Measurements from ENCODE around the gene SLC44A4. TPM values are rescaled to one million over a fixed set of nuclear protein-coding genes. Genes with fewer than 3 reads are reported as not detected.
"Not testable (repeated sequence)": the region's sequence is repeated elsewhere in the genome, so short reads cannot be mapped to it uniquely, and the experiment has no call there.

The SLC44A4 gene
- total and polyA plus RNA-seq, 8 donors, result 9.6 to 78.8 (median 21.1) TPM

GRCh38 chr6:31844507-31844906, 34.3 kb downstream of the SLC44A4 start:
- Histone ChIP-seq H3K27ac (no peak overlapping the region), H3K9me3 (no peaks in the 10 kb centered on the region), H3K27me3 (no peaks in the 10 kb centered on the region), H3K36me3 (peaks cover 0 to 29% of the 10 kb centered on the region in 2 donors), H3K4me1 (peaks cover 0 to 6% of the 10 kb centered on the region in 2 donors), H3K4me3 (no peak overlapping the region)
- intact Hi-C loops (cut with DNase I), result no loop called here
- no peak for TF ChIP-seq CTCF (IDR thresholded peaks at IDR 0.05)
- DNase-seq (no peak), ATAC-seq (peak; percentile 59)

- Histone ChIP-seq H3K4me1 (peaks cover 19 to 30% of the 10 kb centered on the region in 2 donors), H3K27me3 (no peaks in the 10 kb centered on the region), H3K36me3 (peaks cover 0 to 53% of the 10 kb centered on the region in 2 donors), H3K27ac (no peak overlapping the region), H3K4me3 (no peak overlapping the region), H3K9me3 (no peaks in the 10 kb centered on the region)
- DNase-seq (no peak), ATAC-seq (no peak)
- no peak for TF ChIP-seq CTCF (IDR thresholded peaks at IDR 0.05)
- intact Hi-C loops (cut with DNase I), result no loop called here
Observed at GRCh38 chr6:31842053-31842452, 36.7 kb downstream of the SLC44A4 start.

- H3K9me3 ChIP-seq; DNase-seq; ATAC-seq; intact Hi-C loops (cut with DNase I); H3K4me3 ChIP-seq; H3K27ac ChIP-seq; H3K27me3 ChIP-seq: not testable (repeated sequence)
- Histone ChIP-seq H3K36me3 (peaks cover 0 to 57% of the 10 kb centered on the region in 2 donors), H3K4me1 (peaks cover 31 to 48% of the 10 kb centered on the region in 2 donors)
Observed at GRCh38 chr6:31839779-31840126, 39.0 kb downstream of the SLC44A4 start.

GRCh38 chr6:31838968-31839367, 39.8 kb downstream of the SLC44A4 start:
- ATAC-seq (no peak), DNase-seq (no peak)
- no peaks in the 10 kb centered on the region for H3K9me3 ChIP-seq
- no peaks in the 10 kb centered on the region for H3K27me3 ChIP-seq
- intact Hi-C loops (cut with DNase I), result no loop called here
- peaks cover 31 to 51% of the 10 kb centered on the region in 2 donors for H3K4me1 ChIP-seq
- H3K36me3 ChIP-seq, result peaks cover 0 to 57% of the 10 kb centered on the region in 2 donors
- peak overlapping the region in 1 of 2 donors; percentile 95 for H3K4me3 ChIP-seq
- no peak overlapping the region for H3K27ac ChIP-seq
- TF ChIP-seq CTCF (IDR thresholded peaks at IDR 0.05), result no peak

- peaks cover 0 to 57% of the 10 kb centered on the region in 2 donors for H3K36me3 ChIP-seq
- intact Hi-C loops (cut with DNase I); H3K9me3 ChIP-seq: not testable (repeated sequence)
Observed at GRCh38 chr6:31838114-31838553, 40.7 kb downstream of the SLC44A4 start.

GRCh38 chr6:31837369-31838113, 41.3 kb downstream of the SLC44A4 start:
- H3K27ac ChIP-seq, result peak overlapping the region; percentile 62 to 92
- intact Hi-C loops (cut with DNase I), result no loop called here
- TF ChIP-seq CTCF (IDR thresholded peaks at IDR 0.05), result no peak
- DNase-seq, result no peak
- H3K4me3 ChIP-seq, result peak overlapping the region; percentile 87 to 95
- H3K9me3 ChIP-seq, result no peaks in the 10 kb centered on the region
- H3K4me1 ChIP-seq, result peaks cover 35 to 65% of the 10 kb centered on the region in 2 donors
- ATAC-seq, result no peak
- H3K36me3 ChIP-seq, result peaks cover 0 to 57% of the 10 kb centered on the region in 2 donors
- H3K27me3 ChIP-seq, result no peaks in the 10 kb centered on the region

More at GRCh38 chr6:31838114-31838553, 40.7 kb downstream of the SLC44A4 start:
- H3K4me1 ChIP-seq, result peaks cover 31 to 59% of the 10 kb centered on the region in 2 donors
- H3K27me3 ChIP-seq, H3K27ac ChIP-seq, DNase-seq, ATAC-seq: not testable (repeated sequence)
- peak overlapping the region in 1 of 2 donors; percentile 95 for H3K4me3 ChIP-seq
